HUDEP-2 (cell line): ENCODE data around the gene CDC14A.

Experiments used
- DNase-seq, 76 experiments: peaks; one replicate each; lab custom pipeline; 2025; ENCODE audit not compliant: unreplicated experiment in 76 of 76; lab: John Stamatoyannopoulos, UW

CDC14A gene

GRCh38 chr1:100440075-100440809 lies 87.9 kb downstream of the CDC14A start:
- peak in 69 of 76 experiments; percentile 9 to 83 (median 57) for DNase-seq

GRCh38 chr1:100441146-100441545 lies 88.8 kb downstream of the CDC14A start:
- no peak for DNase-seq

GRCh38 chr1:100441651-100442050 lies 89.3 kb downstream of the CDC14A start:
- DNase-seq, result no peak

GRCh38 chr1:100443811-100444571 lies 91.7 kb downstream of the CDC14A start:
- DNase-seq, result no peak

- no peak for DNase-seq
Observed at GRCh38 chr1:100445565-100445964, 93.3 kb downstream of the CDC14A start.

- DNase-seq, result peak in 73 of 76 experiments; percentile 19 to 89 (median 73)
Observed at GRCh38 chr1:100448366-100448765, 96.1 kb downstream of the CDC14A start.

- no peak for DNase-seq
Observed at GRCh38 chr1:100449477-100449876, 97.2 kb downstream of the CDC14A start.

GRCh38 chr1:100452641-100453040 lies 100.3 kb downstream of the CDC14A start:
- no peak for DNase-seq

- DNase-seq, result peak in 2 of 76 experiments; percentile 32 to 43
Observed at GRCh38 chr1:100455478-100456072, 103.3 kb downstream of the CDC14A start.

GRCh38 chr1:100456880-100457279 lies 104.6 kb downstream of the CDC14A start:
- DNase-seq, result peak in 6 of 76 experiments; percentile 4 to 21 (median 12)

GRCh38 chr1:100457683-100458082 lies 105.4 kb downstream of the CDC14A start:
- no peak for DNase-seq

GRCh38 chr1:100458661-100459357 lies 106.5 kb downstream of the CDC14A start:
- DNase-seq, result no peak

- peak in 70 of 76 experiments; percentile 10 to 81 (median 54) for DNase-seq
Observed at GRCh38 chr1:100459358-100460114, 107.2 kb downstream of the CDC14A start.

- peak in 1 of 76 experiments; percentile 2 for DNase-seq
Observed at GRCh38 chr1:100461222-100461621, 108.9 kb downstream of the CDC14A start.

- no peak for DNase-seq
Observed at GRCh38 chr1:100462326-100463025, 110.2 kb downstream of the CDC14A start.

- peak in 62 of 76 experiments; percentile 2 to 76 (median 38) for DNase-seq
Observed at GRCh38 chr1:100463791-100464424, 111.6 kb downstream of the CDC14A start.

- DNase-seq, result no peak
Observed at GRCh38 chr1:100469578-100469977, 117.3 kb downstream of the CDC14A start.

GRCh38 chr1:100474834-100475233 lies 122.5 kb downstream of the CDC14A start:
- DNase-seq, result no peak

- DNase-seq, result no peak
Observed at GRCh38 chr1:100476735-100477290, 124.5 kb downstream of the CDC14A start.
